Stimulated activated CD4-positive, alpha-beta T cell treated with anti-CD3 and anti-CD28 coated beads, Interleukin-2, amount 100 ng/mL, for 4 hours (primary cell): ENCODE results near the gene CDH6.
"Not testable (repeated sequence)": the region's sequence is repeated elsewhere in the genome, so short reads cannot be mapped to it uniquely, and the experiment has no call there.

Experiments
- DNase-seq: peaks from one replicate; pipeline ENCODE4 v3.0.0-alpha.2; 2020; ENCODE audit warnings: low read depth

The CDH6 gene

DNA sequence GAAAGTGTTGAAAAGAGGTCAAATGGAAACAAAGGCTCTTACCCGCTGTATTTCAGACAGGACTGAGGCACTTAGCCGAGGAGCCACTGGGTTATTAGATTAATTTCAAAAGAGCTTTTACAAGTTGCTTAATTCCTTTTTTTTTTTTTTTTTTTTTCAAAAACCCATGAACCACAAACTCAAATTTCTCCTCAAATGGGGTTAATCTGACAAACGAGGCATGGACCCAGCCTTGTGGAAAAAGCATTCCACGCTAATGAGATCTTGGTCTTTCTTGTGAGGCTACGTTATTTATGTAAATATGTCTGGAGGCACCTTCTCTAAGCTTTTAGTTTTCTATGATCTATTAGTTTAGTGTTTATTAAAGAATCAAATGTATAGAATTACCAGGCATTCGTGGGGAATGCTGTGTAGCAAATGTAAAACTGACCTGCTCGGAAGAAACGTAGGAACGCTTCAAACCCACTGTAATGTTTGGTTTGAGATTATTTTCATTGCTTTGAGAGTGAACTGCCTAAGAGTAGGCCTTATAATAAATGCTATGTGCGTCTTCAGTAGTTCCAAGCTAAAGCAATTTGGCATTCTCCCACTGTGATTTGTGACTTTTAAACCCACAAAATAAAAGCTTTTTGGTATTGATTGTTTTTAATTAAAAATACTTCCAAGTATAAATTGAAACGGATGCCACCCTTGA is 134.7 kb downstream of the CDH6 start:
- no peak for DNase-seq

- no peak for DNase-seq
These were observed 136.2 kb downstream of the CDH6 start for GRCh38 chr5:31329715-31330114.

- no peak for DNase-seq
These were observed 138.7 kb downstream of the CDH6 start for GRCh38 chr5:31332160-31332559.

DNA sequence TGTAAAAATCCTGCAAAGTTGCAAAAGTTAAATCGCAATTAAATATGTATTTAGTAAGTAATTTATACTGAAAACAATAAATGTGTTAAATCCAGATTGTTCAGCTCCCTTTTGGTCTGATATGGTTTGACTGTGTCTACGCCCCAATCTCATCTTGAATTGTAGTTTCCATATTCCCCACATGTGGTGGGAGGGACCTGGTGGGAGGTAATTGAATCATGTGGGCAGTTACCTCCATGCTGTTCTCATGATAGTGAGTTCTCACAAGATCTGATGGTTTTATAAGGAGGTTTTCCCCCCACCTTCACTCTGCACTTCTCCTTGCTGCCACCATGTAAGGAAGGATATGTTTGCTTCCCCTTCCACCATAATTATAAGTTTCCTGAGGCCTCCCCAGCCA is 140.0 kb downstream of the CDH6 start:
- no peak for DNase-seq

DNA sequence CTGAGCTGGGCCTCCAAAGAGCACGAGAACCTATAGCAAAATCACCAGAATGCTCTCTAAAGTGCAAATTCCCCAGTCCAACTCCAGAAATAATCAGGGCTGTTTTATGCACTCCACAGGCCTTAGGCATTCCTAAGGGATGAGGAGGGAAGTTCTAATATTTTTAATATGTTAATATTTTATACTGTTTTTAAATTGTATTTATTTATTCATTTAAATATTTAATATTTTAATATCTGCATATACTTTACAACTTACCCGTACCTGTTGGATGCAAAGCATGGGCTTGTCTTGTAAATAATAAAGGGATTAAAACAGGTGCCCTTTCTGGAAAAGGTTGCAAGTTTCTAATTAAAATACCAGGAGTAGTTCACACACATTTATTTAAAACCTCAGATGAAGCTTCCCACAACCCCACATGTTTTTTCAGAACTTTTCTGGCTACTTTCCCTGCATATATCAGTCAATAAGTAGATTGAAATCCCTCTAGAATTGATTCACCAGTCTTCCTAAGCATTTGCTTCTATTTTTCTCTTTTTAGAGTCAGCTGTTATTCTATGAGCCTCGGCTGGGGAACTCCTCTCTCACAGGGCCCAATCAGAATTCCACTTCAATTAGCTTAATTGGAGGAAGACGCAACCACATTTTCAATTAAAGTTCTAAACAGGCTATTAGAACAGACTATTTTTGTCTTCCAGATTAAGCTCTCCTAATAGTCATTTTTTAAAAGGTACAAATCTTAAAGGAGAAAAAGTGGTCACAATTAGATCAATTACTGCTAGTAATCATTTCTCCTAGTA is 140.8 kb downstream of the CDH6 start:
- no peak for DNase-seq

GRCh38 chr5:31335456-31335855 is 142.0 kb downstream of the CDH6 start:
- DNase-seq, result no peak

- DNase-seq, result no peak
These were observed 150.5 kb downstream of the CDH6 start for GRCh38 chr5:31343946-31344345.

- no peak for DNase-seq
These were observed 153.5 kb downstream of the CDH6 start for GRCh38 chr5:31346896-31347551.

DNA sequence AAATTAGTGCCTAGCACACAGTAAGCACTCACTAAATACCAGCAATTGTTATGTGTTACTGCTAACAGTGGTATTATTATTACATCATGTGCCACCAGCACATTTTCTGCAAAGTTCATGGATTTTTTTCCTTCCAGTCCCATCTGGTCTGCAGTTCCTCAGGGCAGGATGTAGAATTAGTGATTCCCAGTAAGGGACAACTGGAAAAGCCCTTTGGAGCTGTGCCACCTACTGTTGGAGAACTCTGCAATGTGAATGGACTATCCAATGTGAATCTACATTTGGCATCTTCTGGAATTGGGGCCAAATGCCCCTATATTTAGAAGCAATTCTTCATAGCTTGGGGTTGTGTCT is 154.0 kb downstream of the CDH6 start:
- DNase-seq, result no peak

DNA sequence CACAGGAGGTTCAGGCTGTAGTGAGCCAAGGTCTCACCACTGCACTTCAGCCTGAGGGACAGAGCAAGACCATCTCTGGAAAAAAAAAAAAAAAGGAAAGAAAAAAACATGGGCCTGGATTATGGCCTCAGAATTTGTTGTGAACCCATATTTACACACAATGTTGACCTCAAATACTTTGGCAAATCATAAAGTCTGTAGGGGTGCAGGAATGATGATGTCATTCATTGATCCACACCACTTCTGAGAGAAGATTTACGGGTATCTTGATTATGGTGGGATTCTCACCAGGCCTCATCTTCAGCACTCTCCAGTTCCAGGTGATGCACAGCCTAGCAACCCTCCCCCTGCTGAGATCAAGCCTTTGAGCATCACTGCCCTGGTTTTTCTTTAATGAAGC is 156.9 kb downstream of the CDH6 start:
- DNase-seq, result no peak

DNA sequence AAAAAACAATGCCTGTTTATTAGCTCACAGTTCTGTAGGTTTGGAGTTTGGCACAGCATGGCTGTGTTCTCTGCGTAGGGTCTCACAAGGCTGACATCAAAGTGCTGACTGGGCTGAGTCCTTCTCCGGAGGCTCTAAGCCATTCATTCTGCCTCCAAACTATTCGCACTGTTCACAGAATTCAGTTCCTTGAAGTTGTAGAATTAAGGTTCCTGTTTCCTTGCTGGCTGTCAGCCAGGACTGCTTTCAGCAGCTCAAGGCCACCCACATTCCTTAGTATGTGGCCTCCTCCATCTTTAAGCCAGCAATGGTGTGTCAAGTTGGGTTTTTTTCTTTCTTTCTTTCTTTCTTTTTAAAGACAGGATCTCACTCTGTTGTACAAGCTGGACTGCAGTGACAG is 161.9 kb downstream of the CDH6 start:
- no peak for DNase-seq

- DNase-seq, result no peak
These were observed 163.6 kb downstream of the CDH6 start for GRCh38 chr5:31357038-31357437.

DNA sequence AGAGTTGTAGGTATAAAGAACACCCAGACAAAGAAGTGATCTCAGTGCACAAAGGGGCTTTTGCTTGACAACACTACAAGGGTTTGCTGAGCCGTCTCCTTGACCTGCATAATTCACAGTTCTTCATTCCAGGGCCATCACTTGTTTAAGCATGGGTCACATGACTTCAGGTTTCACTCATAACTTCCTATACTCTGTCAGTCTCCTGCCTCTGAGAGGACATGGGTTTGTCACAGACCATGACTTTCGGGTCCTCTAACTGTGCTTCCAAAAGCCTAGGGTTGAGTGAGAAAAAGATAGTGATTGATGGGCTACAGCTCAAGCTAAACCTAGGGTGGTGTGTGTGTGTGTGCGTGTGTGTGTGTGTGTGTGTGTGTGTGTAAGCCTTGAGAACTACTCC is 166.4 kb downstream of the CDH6 start:
- DNase-seq, result no peak

DNA sequence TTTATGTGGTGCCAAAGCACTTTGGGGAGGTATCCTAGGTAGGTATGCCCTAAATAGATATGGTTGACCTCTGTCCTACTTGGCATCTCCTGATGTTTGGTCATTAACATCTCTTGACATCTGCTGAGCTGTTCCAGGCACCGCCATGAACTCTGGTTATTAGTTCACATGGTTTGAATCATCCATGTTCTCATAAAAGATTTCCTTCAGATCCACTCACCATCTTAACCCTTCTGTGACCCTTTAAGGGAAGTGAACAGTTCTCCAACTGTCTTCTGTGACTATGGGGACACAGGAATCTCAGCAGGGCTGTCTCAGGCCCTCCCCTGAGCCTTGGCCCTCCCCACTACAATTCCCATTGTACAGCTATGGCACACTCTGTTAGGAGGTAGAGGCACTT is 167.7 kb downstream of the CDH6 start:
- DNase-seq, result no peak

- not testable (repeated sequence) for DNase-seq
These were observed 168.4 kb downstream of the CDH6 start for GRCh38 chr5:31361704-31362528.

- no peak for DNase-seq
These were observed 169.0 kb downstream of the CDH6 start for GRCh38 chr5:31362529-31362900.

- no peak for DNase-seq
These were observed 169.6 kb downstream of the CDH6 start for GRCh38 chr5:31362931-31363568.

GRCh38 chr5:31364881-31365636 is 171.6 kb downstream of the CDH6 start:
- no peak for DNase-seq

GRCh38 chr5:31365776-31366175 is 172.3 kb downstream of the CDH6 start:
- DNase-seq, result no peak

DNA sequence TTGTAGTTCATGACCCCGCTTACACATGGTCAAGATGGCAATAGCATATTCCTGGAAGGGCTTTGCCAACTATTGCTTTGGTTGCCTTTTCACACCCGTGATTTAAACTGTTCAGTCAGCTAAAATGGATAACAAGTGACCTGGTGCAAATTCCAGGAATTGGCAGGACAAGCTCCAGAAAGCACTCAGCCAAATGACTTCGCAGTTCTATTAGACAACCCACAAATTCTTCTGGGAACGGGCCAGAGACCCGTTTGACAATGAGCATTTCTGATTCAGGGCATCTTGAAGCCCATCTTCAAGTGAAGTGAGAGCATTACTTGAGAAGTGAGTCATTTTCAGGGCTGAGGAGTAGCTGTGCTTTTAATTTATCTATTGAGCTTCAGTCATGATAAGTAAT is 173.5 kb downstream of the CDH6 start:
- no peak for DNase-seq

DNA sequence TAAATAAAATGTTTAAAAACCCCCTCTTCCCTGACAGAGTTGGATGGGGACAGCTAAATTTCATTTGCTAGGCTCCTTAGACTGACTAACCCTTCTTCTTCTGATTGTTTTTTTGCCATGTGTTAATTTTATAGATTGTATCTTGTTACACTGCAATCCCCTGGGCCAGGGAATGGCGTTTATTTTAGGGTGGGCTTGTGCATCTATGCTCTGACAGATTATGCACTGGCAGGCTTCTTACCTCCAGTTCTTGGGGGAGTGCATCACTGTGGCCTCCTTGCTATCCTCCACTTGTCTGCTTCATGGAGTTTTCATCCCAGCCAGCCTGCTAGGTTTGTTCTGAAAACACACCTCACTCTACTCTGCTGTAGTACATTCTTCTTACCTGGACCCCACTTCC is 178.6 kb downstream of the CDH6 start:
- DNase-seq, result no peak
